CD4-positive, alpha-beta T cell treated with Interferon gamma for 1 hour (primary cell): ENCODE data around the gene SETBP1.

Source experiments
- DNase-seq: peaks from one replicate; pipeline ENCODE4 v3.0.0-alpha.2; 2020

The SETBP1 gene

DNA sequence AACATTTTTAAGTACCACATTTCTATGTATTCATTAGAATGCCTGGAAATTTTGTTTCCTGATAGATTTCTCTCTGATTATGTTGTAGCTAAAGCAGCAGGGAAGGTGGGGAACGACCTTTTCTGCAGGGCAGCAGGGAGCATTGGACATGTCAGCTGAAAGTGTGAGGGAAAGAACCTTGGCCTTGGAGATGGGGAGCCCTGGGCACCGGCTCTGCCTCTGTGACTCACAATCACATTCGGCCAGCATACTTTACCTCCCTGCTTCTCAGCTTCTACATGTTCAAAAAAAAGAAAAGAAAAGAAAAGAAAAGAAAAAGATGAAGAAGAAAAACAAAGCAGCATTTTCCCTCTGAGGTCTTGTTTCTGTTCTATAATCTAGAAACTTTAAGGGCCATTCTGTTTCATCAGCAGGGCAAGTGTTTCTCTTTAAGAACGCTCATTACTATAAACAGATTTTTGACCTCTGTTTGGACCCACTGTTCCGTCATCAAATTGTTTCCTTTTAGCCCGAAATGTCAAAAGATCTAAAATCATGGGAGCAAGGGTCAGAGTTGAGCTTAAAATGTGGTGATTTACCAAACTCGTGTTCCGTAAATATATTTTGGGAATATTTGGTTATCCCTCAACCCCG lies 27.9 kb downstream of the SETBP1 start:
- no peak for DNase-seq

DNA sequence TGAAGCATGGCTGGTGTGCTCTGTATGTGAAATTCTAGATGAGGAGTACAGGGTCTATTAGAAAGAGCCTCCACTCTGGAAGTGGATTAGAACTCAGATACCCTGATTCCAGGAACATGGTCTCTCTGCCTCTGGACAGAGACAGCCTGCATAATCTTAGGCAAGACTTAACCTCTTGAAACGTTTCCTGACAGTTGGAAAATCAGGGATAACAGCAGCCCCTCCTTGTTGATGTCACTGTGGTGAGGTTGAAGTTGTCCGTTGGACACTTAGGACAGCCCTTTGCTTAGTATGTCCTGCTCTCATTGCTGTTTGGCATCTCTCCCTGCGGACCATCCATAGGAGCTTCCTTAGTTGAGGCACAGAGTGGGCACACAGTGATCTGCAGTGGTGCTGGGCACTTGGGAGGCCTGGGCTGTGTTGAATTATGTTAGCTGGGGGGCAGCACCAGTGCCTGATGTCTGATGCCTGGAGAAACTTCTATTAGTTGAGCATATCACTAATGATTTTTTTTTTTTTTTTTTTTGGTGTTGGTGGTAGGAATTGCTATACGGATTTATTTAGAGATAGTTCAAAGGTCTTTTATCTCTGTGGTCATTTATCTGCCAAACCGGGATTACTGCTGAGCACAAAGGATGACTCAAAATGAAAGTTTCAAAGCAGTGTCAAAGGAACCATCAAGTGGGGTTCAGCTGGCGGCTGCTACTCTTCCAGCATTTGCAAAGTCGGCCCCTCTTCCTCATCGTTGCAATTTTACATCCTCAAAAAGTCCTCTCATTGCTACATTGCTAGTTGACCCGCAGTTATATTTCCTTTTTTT lies 28.8 kb downstream of the SETBP1 start:
- peak; percentile 16 for DNase-seq

DNA sequence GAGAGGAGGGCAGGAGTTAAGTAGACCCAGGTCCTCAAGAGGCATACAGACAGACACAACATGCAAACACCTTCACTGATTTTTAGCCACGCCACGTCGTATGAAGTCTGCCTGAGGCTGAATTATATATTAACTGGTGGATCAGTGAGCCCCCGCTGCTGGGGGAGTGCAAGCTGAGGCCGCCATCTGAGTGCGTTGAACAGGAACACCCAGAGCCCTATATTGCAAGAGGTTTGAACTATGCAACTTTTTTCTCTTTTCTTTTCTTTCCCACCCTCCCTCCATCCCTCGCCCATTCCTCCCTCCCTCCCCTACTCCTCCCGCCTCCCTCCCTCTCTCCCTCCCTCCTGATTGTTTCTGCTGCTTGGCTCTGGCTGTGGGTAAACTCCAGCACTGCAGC lies 30.2 kb downstream of the SETBP1 start:
- DNase-seq, result no peak

DNA sequence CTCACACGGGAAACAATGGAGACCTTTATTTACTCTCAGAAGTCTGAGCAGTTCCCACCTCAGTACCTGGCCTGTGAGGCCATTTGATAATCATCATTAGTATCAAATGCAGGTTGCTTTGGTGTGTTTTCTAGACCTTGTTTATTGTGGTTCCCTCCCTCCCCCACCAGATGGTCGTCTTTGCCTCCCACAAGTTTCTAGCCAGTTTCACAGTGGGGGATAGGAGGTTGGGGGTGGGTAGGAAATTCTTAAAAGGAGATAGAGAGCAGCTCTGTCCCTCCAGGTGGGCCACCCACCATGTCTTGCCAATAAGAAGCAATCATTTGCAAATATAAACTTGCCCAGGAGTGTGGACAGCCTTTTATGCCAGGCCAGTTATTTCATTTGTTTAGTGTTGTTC lies 31.3 kb downstream of the SETBP1 start:
- no peak for DNase-seq

DNA sequence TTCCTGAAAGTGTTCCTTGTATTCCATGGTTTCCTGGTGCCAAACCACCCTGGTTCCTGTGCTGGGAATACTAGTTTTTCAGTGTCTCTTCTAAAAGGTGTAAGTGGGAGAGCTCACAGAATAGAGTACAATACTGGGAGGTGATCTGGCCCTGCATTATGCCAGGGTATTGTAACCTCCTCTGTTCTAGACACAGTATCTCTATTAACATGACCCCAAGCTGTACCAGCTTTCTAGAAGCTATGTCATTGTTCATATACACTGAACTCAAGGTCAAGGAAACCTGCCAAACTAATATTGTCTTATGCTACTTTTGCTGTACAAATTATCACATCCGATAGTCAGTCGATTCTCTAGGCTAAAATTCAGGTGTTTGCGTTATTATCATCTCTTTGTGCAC lies 32.7 kb downstream of the SETBP1 start:
- DNase-seq, result no peak

DNA sequence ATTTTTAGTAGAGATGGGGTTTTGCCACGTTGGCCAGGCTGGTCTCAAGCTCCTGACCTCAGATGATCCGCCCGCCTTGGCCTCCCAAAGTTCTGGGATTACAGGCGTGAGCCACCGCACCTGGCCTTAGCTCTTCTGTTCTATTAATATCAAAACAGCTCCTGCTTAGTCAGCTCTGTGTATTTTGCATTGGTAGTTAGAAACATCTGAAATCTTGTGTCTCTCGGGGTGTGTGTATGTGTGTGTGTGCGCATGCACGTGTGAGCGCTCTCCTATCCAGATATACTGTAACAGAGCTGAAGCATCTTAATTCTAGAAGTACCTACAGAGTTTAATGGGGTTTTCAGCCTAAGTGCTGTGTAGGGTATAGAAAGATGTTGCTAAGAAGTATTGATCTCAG lies 33.7 kb downstream of the SETBP1 start:
- DNase-seq, result no peak

DNA sequence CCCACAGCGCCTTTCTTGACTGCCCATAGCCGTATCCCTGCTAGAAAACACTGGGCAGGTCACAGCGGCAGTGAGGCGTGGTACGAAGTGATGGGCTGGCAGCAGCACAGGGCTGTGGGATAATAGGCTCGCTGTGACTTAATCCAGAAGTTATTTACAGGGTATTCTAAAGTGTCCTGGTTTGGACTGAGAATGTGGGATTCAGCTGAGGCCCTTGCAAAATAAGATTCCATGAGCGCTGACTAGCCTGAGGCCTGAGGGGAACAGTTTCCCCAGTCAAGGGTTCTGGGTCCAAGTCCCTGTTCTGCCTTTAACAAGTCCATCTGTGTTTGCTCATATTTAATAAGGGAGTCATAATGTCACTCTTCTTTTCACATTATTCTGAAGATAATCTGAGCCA lies 34.6 kb downstream of the SETBP1 start:
- no peak for DNase-seq

DNA sequence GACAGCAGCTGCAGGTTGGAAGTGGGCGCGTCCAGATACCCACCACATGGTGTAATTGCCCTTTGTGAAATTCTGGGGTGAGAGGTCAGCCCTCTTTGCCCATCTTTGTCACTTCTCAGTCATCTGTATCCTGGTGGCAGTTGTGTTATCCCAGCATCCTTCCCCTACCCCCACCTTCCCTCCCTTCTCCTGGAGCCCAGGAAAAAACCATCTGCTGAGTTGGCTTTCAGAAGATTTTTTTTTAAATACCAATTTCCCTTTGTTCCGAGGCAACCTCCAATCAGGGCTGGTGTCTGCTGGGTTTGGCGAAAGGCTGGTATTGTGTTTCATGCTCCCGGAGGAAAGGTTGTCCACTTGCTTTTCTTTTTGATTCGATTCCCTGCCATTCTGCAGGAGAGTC lies 35.2 kb downstream of the SETBP1 start:
- no peak for DNase-seq

DNA sequence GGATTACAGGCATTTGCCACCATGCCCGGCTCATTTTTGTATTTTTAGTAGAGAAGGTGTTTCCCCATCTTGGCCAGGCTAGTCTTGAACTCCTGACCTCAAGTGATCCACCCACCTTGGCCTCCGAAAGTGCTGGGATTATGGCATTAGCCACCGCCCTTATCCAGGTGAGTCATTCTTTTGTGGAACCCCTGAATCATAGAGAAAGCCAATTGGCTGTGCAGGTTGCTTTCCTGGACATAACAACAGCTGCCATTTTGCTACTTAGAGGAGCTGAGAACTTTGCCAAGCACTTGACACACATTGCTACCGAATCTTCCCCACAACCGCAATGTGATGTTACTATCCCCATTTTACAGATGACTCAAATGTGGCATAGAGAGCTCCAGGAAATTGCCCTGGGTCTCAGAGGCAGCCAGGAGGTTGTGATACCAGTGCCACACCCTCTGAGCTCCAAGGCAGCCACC lies 36.0 kb downstream of the SETBP1 start:
- DNase-seq, result no peak

DNA sequence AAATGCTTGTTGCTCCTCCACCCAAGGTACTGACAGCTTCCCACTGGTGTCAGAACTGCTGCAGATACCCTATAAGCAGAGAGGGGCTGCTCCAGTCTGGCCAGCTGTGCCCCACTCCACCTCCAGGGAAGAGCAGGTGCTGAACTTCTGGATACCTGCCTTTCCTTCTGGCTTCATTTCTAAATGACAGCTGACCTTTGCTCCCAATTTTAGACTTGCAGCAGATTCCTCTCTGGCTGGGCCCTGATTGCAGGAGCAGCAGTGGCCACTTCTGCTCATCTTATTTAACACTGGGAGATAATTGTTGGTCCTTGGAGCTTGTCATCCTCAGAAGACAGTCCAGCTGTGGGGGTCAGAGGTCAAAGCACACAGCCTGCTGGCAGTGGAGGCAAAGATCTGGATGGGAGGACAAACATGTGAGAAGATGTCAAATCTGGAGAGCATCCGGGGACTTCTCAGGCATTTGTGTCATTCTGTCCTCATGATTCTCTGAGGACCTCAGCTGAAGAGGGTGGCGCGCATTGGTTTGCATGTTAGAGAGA lies 38.9 kb downstream of the SETBP1 start:
- DNase-seq, result no peak

DNA sequence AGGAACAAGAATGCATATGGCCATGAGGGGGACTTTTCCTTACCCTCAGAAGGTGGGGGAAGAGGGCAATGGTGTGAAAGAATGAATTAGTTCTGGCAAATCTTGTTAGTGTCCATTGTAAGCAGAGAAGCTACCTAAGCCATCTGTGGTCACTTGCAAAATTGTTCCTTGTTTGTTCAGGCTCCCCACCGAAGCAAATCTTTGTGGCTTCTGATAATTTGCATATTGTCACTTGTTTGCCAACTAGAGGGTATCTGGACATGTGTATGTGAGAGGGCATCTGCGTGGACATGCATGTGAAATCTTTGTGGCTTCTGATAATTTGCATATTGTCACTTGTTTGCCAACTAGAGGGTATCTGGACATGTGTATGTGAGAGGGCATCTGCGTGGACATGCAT lies 41.1 kb downstream of the SETBP1 start:
- DNase-seq, result peak; percentile 6

DNA sequence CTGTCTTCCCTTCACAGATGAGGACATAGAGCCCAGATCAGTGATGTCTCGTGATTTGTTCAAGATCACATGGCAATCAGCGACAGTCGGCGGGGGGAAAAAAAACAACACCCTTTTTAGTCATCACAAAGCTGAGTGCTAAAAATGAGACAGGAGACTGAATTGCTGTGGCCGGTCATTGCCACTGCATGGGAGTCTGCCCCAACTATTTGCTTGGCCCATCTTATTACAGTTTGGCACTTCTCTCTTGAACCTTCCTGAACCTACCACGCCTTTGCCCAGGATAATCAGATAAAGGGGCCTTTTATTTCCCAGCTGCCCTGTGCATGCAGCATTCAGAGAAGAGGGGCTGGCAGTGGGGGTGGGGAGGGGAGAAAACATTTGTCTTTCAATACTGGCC lies 42.7 kb downstream of the SETBP1 start:
- DNase-seq, result peak; percentile 23

DNA sequence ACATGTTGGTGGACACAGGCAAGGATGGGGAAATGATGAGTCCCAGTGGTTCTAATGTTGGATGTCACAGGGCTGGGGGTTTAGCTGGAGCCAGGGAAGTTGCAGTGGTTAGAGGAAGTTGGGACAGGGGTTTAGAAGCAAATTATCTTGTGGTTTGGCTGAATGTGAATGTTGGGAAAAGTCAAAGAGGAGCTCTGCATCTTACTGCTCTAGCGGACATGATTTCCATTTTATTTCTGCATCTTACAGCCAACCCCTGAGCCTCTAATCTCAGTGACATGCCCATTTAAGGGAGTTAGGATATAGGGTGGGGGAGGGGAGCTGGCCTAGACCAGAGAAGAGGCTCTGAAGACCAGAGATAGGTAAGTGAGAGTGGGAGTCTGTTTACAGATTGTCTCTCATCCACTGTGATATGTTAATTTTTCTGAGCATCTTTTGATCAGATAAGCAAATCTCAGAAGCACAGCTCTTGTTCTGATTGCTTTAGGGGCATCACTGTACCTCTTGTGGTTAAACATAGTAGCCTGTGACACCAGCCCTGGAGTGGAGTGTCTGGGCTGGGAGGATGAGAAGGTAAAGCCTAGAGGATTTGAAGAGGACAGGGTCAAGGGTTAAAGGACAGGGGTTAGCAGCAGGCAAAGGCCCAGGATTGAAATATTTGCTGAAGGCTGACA lies 43.6 kb downstream of the SETBP1 start:
- no peak for DNase-seq

DNA sequence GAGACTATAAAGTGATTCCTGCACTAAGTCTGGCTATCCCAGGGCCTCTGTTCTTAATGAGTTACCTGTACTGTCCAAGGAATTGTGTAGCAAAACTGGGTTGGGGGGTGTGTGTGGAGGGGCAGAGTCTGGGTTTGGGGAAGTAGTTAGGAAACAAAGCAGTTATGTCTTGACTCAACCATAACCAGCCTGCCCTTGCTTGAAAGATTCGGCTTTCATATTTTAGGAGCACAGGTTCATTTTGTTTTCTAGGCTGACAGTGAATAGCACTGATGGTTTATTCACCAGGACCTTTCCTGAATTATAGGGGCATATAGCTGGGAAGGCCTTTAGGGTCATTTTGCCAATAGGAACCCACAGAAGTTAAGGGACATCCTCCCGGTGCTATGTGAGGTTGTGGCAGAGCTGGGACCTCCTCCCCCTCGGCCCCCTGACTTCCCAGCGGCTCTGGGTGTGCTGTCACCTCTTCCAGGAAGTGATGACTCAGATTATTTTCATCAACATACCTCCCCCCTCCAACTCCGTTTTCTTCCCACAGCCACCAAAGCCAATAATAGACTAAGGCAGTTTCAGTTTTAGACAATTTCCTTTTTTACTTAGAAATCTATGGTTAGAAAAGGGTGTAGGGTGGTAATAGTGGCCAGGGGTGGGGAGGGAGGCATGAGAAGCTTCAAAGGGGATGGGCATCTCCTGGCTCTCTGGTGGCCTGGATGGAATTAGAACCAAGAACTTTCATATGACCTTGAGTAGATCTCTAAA lies 44.8 kb downstream of the SETBP1 start:
- DNase-seq, result peak; percentile 75

DNA sequence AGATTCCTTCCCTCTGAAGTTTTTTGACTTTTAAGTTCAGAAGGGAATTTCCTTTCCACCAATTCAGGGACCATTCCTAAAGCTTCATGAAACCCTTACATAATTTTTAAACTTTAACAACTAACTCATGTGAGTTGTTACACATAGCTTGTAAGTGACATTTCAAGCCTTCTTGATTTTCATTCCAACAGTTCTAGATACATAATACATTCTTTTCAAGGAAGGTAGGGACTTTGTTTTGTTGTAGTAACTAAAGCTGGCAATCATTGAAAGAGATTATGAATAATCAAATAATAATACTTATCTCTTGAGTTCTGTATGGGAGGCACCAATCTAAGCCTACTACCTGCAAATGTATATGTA lies 45.4 kb downstream of the SETBP1 start:
- DNase-seq, result no peak

DNA sequence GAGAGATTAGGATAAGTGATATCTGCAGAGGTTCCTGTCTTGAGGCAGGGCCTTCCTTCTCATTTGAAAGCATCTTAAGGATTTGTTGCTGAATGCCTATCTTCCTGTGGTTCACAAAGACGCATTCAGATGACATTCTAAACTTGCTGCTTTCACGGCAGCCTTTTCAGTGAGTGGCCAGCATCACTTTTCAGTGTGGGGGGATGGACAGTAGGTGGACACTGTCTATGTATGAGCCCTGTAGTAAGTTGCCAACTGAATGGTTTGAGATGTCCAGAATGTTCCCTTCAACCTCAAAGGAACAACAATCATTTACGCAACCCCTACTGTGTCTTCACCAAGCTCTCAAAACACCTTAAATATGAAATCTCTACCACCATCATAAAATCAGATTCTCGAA lies 46.6 kb downstream of the SETBP1 start:
- DNase-seq, result no peak

DNA sequence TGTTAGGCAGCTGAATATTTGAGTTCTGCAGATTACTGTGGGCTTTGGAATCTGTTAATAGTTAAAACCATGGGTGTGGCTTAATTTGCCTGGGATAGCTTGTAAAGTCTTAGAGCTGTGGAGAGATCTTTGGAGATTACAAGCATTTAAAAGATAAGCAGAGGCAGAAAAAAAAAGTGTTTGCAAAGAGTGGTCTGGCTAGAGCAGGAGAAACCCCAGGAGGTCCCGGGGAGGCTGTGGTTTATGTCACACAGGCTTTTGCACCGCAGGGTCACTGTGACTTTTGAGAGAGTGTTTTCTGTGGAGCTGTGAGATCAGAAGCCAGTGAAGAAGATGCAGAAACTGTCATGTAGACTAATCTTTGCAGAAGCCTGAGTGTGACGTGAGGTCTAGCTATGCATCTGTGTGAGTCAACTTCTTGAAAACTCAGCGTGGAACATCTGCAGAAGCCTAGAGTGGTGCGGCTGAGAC lies 49.0 kb downstream of the SETBP1 start:
- peak; percentile 50 for DNase-seq

DNA sequence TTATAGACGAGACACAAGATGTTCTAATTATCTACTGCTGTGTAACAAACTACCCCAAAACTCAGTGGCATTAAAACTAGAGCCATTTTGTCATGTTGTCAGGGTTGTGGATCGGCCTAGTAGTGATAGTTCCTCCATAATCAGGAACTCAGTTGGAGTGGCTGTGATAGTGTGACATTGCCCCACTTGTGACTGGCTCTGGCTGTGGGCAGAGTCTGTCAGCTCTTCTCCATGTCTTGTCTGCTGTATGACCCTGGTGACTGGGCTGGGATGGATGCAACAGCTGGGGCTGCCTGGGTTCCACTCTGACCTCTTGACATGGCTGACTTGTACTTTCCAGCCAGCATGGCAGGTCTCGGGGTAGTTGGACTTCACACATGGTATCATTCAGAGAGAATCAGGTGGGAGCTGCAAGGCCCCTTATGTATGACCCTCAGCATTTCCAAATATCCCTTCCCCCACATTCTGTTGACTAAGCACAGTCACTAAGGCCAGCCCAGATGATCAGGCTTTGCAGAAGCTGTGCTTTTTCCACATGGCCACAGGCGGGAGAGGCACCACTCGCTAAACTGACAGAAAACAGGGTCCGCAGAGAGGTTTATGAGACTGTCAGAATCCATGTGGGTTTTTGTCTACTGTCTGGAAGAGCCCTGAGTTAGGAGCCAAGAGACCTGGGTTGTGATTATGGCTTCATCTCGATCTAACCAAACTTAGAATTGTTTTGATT lies 50.3 kb downstream of the SETBP1 start:
- no peak for DNase-seq

DNA sequence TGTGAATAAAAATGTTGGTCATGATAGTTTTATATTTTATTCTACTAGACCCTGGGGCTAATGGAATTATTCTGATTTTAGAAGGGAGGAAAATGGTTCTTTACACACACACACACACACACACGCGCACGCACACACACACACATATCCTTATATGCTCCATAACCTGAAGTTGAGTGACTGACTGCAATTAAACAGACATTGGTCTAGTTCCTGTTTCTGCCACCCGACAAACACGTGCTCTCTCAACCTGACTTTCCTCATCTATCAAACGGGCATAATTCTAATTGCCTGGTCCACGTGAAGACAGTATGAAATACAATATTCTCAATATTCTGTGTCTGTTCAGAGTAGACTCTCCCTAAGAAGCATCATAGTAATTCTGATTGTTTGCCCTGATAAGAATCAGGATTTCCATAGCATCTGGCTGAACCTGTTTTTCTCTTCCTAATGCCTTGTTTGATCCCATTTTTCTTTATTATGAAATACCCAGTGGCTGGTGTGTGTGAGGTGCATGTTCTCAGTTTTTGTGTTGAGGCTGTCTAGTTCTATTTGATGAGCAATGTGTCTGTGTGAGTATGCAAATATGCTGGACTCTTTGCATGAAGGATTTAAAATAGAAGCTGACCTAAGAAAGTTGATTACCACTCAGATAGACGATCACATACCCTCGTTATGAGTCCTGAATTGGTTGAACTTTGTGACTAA lies 51.0 kb downstream of the SETBP1 start:
- DNase-seq, result peak; percentile 24

DNA sequence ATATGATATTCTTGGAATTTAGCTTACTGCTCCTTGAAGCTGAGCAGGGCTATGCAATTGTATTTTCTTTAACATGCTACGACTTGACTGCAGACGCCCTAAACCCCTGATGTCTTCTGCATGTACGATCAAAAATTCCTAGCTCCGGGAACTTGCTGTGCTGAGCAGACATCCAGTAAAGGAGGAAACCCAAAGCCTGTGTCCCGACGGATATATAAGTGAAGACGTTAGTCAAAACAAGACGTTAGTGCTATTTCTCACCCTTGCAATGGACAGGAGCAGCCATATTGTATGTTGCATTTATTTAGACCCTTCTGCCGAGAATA lies 51.5 kb downstream of the SETBP1 start:
- no peak for DNase-seq

DNA sequence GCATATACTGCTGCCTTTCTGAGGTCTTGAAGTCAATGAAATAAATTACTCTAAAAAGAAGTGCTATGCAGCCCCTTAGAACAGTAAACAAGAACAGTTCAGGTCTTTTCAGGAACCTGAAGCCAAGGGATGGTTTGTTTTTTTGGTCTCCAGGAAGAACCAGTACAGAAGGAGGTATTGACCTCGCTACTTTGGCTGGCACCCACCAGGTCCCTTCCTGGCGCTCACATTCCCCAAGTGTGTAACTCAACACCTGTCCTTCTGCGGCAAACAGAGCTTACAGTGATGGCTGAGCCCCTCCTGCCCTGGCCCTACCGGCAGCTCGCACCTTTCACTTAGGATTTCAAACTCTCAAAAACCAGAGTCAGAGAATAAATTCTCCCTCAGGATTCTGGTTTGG lies 51.9 kb downstream of the SETBP1 start:
- no peak for DNase-seq
